SH-SY5Y (cell line): ENCODE measurements around the gene PITPNC1.

Experiments used
- GATA2 ChIP-seq: IDR thresholded peaks from 2 replicates; pipeline ENCODE4 v1.6.1; 2011; ENCODE audit warnings: mild to moderate bottlenecking, low read depth, low read length
- GATA3 ChIP-seq: IDR thresholded peaks from 2 replicates; pipeline ENCODE4 v1.6.1; 2011; ENCODE audit warnings: low read depth, mild to moderate bottlenecking, low read length, moderate library complexity

Gene PITPNC1

GRCh38 chr17:67687511-67687910 is 310.4 kb downstream of the PITPNC1 start:
- no peak for TF ChIP-seq GATA2
- TF ChIP-seq GATA3: no peak

GRCh38 chr17:67689534-67690177 is 312.6 kb downstream of the PITPNC1 start:
- TF ChIP-seq GATA3 (no peak), GATA2 (no peak)

- TF ChIP-seq GATA2: no peak
- TF ChIP-seq GATA3: no peak
These were observed 316.7 kb downstream of the PITPNC1 start for GRCh38 chr17:67693811-67694210.

DNA sequence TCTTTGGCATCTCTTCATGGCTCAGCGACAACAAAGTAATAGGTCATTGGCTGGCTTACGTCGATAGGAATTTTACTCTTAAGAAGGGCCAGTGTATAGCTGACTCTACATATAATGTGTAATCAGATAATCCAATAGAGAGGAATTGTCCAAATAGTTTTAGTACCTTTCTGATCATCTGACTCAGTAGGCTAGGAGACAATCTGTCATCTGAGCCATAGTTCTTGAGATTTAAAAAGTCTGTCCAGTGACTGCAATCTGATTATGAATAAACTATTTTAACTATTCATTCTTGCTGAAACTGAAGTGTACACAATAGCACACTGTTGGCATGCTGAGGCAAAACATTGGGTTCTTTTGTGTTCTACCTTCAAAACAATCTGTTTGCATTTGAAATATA is 319.3 kb downstream of the PITPNC1 start:
- TF ChIP-seq GATA3 (no peak), GATA2 (no peak)

DNA sequence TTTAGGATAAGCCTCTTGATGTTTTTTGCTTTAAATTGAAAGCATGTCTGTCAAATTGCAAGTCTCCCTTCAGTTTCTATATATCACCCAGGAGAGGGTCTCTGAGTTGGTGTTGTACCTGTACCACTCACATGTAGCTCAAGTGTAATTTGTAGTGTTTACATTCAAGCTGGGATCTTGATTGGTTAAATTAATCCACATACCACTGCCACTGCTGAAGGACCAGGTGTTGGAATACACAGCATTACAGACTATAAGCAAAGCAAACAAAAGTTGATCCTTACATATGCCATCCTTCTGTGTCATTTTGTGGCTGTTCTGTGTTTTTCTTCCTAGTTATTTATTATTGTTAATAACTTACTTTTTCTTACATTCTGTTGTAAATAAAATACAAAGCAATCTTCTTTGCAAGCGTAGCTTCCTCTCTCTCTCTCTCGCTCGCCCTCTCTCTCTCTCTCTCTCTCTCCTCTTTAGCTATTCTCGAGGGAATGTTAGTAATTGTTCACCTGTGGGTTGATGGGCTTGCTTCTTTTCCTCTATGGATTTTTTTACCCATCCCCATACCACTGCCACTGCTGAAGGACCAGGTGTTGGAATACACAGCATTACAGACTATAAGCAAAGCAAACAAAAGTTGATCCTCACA is 319.9 kb downstream of the PITPNC1 start:
- TF ChIP-seq GATA3 (no peak), GATA2 (no peak)

DNA sequence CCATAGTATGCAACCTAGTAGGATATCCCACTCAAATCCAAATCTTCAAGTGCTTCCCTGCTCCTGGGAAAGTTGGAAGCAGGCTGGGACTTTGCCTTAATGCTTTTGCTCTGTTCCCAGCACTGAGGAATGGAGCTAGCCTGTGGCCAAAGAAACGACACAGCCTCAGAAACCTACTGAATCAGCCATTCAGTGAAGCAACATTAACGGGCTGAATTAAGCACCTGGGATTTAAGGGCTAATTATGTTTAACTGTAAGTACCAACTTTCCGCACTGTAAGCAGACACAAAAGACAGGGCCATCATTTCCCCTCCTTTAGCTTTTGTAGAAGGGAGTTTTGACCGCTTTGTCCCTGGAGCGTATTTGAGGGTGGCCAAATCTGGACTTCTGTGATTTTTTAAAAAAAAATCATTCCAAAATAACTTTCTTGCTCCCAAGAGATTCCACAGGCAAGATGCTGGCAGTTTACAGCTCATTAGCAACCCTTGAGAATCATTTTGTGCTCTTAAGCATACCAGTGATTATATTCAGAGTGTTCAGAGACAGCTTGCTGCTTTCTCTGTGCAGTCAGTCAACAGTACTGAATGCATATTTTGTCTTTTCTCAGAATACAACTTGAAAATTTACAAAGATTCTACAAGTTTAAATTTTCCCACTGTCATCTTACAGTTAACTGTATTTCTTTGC is 323.1 kb downstream of the PITPNC1 start:
- no peak for TF ChIP-seq GATA3
- no peak for TF ChIP-seq GATA2

DNA sequence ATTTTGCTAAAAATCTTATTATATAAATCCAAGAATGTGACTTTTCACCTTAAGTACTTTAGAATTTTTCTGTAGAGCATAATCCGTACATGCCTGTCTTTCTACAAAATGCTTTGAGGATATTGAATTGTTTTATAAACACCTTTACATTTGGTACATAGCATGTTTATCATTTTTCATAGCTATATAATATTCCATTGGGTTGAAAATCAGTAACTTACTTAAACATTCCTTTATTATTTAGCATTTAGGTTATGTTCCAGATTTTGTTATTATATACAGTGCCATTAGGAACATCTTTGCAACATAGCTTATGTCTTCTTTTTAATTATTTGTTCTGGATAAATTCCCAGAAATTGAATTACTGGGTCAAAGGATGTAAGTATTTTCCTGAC is 323.6 kb downstream of the PITPNC1 start:
- TF ChIP-seq GATA3 (no peak), GATA2 (no peak)

DNA sequence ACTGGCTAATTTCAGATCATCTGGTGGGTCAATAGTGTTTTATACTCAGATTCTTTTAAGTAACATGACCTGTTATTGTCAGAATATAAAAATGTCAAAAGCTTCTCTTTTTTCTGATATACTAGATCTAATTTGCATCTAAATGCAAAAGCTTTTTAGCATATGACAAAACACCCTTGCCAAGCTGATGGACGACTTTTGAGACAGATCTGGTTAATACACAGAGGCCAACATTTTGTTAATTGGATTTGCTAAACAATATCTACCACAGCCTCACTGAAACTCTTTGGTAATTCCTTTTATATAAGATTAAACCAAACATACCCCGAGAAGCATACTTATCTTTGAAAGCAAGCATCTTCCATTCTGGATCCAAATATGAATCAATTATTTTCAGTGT is 330.4 kb downstream of the PITPNC1 start:
- TF ChIP-seq GATA3 (no peak), GATA2 (no peak)

- no peak for TF ChIP-seq GATA3
- TF ChIP-seq GATA2: no peak
These were observed 331.3 kb downstream of the PITPNC1 start for GRCh38 chr17:67708378-67708777.

DNA sequence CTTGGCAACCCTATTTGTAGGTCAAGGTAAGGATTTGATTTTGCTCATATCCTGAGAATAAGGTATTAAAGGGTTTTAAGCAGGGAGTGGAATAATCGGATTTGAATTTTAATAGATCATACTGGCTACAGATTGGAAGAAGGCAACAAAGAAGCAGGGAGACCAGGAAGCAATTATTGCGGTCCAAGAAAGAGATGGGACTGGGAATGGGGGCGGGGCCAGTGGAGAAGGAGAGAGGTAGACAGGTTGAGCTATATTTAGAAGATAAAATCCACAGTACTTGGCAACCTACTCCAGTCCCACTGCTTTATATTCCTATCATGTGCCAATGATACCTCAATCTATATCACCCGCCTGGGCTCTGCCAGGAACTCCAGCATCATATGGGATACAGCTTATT is 334.8 kb downstream of the PITPNC1 start:
- no peak for TF ChIP-seq GATA3
- TF ChIP-seq GATA2: no peak

GRCh38 chr17:67712375-67712774 is 335.3 kb downstream of the PITPNC1 start:
- TF ChIP-seq GATA3 (no peak), GATA2 (no peak)

GRCh38 chr17:67713169-67713568 is 336.1 kb downstream of the PITPNC1 start:
- TF ChIP-seq GATA3 (no peak), GATA2 (no peak)

DNA sequence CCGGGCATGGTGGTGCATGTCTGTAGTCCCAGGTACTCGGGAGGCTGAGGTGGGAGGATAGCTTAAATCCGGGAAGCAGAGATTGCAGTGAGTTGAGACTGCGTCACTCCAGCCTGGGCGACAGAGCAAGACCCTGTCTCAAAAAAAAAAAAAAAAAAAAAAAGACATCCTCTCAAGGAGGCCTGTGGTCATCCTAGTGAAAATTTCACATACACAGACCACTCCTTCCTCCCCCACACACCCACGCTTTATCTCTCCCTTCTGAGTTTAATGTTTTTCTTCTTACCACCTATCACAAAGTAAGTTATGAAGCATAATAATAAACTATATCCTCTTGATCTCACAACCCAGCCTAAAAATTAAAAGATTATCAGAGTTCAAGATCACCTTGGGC is 339.3 kb downstream of the PITPNC1 start:
- TF ChIP-seq GATA3 (no peak), GATA2 (no peak)

DNA sequence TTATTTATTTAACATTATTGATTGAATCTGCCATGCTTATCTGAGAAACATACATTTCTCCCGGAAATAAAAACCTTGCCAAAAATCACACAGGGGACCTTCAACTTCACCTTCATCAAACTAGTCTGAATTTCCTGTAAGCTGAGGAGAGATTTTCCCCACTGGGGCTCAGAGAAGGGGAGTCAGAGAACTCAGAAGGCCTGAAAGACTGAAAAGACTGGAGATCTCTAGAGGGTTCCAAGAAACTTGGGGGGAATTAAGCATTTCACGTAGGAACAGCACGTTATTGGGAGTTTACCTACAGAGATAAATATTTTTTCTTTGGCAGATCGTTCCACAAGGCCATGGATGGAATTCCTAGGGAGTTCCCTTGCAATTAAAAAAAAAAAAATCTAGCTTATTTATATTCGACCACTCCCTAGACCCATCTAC is 340.1 kb downstream of the PITPNC1 start:
- TF ChIP-seq GATA3 (no peak), GATA2 (no peak)
